Stimulated activated CD4-positive, alpha-beta T cell treated with anti-CD3 and anti-CD28 coated beads, Interleukin-12 subunit alpha, Interleukin-12 subunit beta, amount 100 ng/mL, for 4 hours (primary cell): ENCODE measurements around the gene TMED10.
"Not testable (repeated sequence)": the region's sequence is repeated elsewhere in the genome, so short reads cannot be mapped to it uniquely, and the experiment has no call there.

ENCODE experiments used
- DNase-seq: peaks from one replicate; pipeline ENCODE4 v3.0.0-alpha.2; 2020

TMED10 gene

DNA sequence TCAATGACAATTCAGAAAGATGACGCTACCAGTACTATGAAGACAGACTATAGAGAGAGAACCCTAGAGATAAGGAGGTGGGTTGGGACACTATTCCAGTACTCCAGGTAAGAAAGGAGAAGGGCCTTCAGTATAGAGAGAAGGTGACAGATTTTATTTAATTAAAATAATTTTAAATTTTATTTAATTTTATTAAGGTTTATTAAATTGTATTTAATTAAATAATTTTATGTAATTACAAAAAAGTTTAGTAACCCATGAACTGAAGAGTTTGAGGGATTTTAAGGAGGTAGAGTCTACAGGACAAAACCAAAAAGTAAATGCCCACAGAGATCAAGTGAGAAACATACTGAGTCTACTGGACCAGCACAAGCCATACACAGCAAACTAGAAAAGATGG, 20.3 kb downstream of the TMED10 start:
- DNase-seq: no peak

DNA sequence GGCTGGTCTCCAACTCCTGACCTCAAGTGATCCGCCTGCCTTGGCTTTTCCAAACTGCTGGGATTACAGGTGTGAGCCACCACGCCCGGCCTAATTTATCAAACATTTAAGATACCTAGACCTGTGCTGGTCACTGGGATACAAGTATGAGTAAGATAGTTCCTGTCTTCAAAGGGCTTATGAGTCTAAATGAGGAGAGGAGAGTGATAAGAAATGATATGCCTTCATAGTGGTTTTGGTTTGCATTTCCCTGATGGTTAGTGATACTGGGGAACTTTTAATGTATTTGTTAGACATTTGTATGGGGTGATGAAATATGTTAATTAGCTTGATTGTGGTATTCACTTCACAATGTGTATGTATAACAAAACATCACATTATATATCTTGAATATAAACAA, 21.2 kb downstream of the TMED10 start:
- no peak for DNase-seq

DNA sequence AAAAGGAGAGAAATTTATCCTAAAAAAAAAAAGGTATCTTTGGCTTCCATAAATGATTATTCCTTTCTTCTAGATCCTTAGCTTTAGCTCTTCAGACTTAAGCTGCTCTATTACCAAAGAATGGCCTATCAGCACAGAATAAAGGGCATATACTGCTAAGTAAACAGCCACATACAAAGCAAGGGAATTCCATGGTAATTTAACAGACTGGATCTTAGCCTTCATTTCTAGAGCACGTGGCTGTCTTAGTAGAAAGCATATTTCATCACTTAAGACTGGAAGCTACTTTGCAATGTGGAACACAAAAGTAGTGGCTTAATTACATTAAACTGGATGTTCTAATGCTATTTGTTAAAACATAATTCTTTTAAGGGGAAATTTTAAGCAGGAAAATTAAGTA, 23.1 kb downstream of the TMED10 start:
- DNase-seq: no peak

DNA sequence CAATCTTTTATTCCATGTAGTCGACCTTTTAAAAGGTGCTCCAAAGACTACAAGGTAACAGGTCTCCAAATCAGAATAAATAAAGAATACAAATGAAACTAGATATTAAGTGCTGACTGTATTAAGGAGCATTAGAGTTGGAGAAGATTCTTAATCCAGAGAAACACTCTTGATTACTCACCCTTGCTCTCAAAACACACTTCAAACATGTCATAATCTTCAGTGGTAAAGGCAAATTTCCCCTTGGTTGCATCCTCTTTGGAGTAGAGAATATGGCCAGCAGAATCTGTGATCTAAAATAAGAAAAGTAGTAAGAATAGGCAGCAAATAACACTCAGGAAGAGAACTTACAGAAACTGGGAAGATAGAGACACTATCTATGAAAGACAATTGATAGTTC, 24.6 kb downstream of the TMED10 start:
- DNase-seq: no peak

DNA sequence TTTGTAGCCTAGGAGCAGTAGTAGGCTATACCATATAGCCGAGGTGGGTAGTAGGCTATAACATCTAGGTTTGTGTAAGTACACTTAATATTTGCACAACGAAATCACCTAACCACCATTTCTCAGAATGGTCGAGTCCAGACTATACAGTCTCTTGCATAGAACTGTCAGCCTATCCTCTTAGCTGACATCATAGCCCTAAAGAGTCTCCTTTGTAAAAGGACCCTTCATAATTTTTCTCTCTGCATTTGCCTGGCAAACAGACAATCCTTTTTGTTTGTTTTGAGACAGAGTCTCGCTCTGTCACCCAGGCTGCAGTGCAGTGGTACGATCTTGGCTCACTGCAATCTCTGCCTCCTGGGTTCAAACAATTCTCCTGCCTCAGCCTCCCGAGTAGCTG, 25.8 kb downstream of the TMED10 start:
- not testable (repeated sequence) for DNase-seq

DNA sequence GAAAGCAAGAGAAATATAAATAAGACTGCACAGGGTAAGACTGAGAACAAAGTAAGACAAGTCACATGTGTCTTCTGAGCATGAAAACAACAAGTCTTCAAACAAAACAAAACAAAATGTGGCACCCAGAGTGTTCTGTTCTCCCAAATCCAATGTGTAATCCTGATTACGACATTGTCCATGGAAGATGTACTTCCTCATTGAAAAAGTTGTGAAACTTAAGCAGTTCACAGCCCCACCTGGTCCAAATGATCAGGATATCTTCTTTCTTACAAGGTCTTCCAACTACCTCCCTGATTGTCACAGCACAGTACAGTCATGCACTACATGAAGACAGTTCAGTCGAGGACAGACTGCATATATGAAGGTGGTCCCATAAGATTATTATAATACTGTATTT, 26.3 kb downstream of the TMED10 start:
- DNase-seq: no peak

DNA sequence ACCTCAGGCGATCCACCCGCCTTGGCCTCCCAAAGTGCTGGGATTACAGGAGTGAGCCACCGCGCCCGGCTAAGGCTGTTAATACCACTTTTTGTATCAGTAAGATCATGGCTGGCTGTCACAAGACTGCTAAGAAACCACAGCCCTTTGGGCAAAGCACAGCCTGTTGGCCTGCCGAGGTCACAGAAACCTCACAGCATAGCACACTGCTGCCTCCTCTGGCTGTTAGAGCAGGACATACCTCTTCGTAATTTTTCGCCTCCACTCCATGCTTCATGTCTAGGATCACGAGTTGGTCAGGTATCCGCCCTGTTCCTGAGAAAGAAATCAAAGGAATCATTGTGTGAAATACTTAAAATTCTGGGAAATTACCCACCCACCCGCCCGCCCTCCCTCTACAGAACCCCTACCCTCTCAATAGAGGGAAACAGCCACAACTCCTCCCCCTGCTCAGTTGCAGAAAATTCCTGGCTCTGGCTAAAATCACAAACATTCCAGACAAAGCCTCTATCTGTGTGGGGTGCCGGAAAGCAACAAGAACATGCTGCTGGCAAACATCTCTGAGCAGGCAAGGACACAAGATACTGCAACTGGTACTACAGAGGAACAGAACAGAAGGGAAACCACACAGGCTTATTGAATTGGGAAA, 28.9 kb downstream of the TMED10 start:
- DNase-seq: no peak

DNA sequence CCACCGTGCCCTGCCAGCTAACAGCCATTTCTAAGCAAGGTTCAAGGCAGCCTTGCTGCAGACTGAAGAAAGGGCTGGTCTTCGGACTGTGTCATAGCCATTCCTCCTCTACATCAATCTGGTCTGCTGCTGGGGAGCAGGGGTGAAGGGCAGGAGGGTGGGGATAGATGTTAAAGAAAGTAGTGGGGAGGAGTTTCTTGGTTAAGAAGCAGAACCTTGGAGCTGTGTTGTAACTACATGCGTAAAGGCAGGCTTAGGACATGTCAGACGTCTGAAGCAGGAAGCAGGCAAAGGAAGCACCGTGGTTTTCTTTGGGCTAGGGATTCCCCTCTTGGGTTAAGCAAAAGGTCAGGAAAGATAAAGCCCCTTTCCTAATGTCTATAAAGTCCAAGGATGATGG, 31.5 kb downstream of the TMED10 start:
- no peak for DNase-seq

DNA sequence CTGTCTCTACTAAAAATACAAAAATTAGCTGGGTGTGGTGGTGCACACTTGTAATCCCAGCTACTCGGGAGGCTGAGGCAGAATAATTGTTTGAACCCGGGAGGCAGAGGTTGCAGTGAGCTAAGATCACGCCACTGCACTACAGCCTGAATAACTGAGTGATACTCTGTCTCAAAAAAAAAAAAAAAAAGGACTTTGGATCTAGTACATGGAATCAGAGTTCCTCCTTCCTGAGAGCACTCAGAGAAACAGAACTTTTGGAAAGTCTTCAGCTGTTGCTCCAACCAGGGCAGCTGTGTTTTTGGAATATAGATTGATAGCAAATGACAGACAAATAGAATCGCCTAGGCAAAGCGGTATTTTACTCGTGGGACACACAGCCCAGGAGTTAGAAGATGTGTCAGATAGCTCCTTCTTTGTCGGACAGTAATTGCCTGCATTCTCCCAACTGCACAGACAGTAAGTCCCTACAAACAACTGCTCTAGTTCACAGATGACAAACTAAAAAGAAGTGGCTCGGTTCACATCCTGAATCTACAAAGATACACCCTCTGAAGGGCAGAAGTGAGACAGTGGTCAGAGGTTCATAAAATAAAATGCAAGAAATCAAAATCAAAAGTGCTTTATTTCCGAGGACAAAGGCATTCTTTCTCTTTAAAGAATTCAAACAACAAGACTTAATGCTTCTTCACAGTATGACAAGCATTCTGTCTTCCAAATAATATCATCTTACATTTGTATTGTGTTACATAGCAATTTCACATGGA, 32.5 kb downstream of the TMED10 start:
- no peak for DNase-seq

DNA sequence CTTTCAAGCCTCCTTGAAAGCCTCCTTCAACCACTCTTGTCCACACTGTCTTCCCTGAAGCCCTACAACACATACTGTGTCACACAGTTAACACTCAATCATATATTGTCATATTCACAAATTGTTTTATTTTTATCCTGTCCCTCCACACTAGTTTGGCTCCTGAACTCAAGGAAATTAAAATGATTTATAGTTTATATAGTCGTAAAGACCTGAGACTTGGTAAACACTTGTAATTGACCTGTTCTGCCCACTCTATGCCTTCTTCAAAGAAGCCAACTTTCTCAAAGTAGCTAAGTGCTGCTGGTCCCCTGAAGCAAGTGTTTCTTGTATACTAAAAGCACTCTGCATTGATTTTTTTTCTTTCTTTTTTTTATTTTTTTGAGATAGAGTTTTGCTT, 33.9 kb downstream of the TMED10 start:
- no peak for DNase-seq

DNA sequence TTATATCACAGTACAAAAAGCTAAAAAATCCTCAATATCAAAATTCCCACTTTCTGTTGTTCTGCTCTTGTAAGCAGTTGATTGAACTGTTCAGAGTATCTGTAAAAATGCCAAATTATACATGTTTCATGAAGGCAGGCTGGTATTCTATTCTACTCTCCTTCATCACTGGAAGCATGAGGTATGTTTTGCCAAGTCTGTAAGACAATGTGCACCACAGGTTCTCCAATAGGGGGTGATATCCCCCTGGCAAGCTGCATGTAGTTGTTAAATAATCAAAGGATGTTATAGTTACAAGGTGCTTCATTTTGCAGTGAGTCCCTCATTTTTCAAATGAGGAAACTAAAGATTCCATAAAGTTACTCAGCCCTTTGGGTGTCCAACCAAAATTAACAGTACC, 34.4 kb downstream of the TMED10 start:
- DNase-seq: no peak

DNA sequence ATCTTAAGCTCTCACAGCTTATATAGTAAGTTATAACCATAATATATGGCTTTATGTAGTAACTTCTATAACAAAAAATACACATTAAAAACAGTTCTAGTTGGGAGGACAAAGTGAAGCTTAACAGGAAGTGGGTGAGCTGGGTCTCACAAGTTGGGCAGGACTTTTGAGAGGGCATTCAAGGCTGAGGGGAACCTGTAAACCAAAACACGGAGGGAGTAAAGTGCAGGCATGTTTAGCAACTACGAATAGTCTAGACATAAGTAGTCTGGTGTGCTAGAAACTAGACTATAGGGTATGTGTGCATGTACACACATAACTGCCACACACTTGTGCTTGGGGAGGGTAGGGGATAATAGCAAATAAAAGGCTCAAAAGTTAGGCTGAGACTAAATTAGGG, 35.4 kb downstream of the TMED10 start:
- DNase-seq: no peak

DNA sequence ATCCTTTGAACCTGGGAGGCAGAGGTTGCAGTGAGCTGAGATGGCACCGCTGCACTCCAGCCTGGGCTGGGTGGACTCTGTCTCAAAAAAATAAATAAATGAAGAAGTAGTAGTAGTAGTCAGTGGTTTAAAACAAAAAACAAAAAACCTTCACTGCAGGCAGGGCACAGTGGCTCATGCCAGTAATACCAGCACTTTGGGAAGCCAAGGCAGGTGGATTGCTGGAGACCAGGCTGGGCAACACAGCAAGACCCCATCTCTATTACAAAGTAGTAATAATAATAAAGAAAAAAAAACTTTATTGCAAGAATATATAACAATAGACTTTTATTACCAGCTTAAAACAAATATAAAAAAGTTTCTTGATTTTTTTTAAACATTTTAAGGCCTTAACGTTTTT, 35.8 kb downstream of the TMED10 start:
- DNase-seq: no peak

DNA sequence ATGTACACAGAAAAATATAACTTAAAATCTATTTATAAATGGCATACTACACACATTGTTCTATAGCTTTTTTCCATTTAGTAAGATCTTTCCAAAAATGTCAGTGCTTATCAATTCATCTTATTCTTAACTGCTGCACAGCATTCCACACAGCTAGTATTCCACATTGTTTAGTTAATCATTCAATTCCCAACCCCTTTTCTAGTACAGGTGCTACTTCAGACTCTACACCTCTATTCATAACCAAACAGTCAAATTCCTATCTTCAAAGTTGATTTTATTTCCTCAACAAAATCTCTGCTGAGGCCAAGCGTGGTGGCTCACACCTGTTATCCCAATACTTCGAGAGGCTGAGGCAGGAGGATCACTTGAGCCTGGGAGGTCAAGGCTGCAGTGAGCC, 37.2 kb downstream of the TMED10 start:
- DNase-seq: no peak

DNA sequence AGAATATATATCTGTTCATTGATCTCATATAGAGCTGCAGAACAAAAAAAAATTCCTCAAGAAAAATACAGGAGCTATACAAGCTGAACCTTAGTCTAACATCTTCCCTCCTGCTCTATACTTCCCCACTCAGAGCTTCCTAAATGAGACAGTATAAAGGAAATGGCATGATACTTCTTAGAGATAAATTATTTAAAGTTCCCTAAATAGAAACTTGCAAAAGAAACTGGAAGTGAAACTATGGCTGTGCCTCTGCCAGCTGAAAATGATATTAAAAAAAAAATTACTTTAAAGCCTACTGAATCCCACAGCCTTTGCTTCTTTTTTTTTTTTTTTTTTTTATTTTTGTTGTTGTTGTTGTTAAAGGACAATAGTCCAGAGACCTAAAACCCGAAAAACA, 37.9 kb downstream of the TMED10 start:
- no peak for DNase-seq

DNA sequence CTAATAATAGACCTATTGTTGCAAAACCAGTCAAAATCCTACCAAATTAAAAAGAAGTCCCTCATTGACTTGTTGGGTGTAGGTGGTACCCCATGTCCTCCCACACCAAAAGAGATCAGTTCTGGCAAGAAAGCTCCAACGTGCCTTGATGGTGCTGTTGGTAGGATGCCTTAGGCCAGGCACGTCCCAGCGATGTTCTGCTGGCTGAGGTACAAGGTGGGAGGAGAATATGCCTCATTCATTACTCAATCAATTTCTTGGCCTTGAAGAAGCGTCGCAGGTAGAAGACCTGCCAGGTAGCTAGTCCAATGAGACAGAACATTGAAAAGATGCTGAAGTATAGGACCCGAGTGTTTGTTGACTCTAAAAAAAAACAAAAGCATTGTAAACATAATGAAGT, 41.8 kb downstream of the TMED10 start:
- no peak for DNase-seq

DNA sequence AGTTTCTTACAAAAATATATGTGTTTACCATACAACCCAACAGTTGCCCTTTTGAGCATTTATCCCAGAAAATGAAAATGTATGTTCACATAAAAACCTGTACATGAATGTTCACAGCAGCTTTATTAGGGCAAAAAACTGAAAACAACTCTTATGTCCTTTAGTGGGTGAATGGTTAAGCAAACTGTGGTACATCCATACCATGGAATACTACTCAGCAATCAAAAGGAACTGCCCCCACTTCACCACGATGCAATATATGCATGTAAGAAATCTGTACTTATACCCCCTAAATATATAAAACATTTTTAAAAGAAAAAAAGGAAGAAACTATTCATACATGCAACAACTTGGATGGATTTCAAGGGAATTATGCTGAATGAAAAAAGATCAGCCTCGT, 42.8 kb downstream of the TMED10 start:
- DNase-seq: no peak

DNA sequence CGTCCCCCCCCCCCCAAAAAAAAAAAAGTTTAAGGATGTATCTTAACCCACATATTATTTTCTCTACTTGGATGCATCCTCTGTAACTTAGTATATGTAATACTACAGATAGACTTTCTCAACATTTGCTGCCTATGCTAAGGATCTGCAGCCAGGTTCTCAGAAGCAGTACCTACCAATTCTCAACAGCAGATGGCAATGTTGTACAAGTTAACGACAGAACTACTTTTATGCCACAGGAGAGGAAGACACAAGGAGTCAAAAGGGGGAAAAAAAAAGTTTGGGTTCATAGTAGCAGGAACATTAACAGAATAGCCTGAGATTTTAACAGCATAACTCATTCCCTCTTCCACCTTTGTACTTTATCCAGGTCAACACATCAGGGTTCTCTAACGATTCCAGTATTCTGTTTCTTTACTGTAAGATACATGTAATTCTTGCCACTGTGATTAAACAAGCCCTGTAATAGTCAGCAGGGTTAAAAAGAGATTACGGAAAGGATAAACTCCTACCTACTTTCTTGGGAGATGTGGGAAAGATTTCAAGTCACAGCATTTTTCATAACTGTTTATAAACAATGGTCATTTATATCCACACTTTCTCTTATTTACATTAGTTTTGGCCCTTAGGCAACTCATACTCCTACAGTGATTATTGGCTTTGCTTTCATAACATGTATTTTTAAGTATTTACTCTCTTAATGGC, 43.9 kb downstream of the TMED10 start:
- peak; percentile 6 for DNase-seq

DNA sequence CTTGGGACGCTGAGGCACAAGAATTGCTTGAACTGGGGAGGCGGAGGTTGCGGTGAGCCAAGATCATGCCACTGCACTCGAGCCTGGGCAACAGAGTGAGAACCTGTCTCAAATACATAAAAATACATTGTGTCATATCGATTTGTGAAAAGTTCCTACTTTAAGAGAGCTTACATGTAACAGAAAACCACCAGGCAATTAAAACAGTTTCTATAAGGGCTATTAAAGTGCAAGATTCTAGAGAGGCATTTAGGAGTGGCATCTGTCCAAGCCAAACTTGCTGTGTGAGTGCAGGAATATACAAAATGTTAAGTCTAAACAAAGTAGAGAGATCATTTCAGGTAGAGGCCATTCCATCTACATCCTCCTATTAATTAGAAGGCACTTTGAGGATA, 47.8 kb downstream of the TMED10 start:
- no peak for DNase-seq

DNA sequence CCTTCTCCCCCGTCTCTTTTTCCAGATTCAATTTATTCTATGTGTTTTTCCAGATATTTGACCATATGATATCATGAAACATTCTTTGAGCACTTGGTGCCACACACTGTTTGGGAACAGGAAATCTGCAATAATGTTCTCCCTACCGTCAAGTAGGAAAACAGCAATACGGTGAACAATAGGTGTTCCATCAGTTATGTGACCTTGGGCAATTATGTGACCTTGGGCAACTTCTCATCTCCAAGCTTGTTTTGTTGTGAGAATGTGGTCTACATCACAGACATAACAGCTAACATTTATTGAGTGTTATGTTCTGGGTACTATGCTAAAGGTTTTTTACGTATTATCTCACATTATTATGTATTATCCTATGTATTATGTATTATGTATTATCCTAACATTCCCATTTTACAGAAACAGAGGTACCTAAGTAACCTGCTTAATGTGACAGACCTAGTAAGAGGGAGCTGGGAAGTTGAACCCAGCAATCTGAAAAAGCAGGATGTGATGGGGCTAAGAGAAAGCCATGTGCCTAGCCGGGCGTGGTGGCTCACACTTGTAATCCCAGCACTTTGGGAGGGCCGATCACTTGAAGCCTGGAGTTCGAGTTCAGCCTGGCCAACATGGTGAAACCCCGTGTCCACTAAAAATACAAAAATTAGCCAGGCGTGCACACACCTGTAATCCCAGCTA, 48.4 kb downstream of the TMED10 start:
- DNase-seq: no peak

DNA sequence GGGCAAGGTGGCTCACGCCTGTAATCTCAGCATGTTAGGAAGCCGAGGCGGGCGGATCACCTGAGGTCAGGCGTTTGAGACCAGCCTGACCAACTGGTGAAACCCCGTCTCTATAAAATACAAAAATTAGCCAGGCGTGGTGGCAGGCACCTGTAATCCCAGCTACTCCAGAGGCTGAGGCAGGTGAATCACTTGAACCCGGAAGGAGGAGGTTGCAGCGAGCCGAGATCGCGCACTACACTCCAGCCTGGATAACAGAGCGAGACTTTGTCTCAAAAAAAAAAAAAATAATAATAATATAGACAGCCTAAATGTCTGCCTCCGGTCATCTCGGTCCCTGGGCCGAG, 49.0 kb downstream of the TMED10 start:
- DNase-seq: peak; percentile 13

DNA sequence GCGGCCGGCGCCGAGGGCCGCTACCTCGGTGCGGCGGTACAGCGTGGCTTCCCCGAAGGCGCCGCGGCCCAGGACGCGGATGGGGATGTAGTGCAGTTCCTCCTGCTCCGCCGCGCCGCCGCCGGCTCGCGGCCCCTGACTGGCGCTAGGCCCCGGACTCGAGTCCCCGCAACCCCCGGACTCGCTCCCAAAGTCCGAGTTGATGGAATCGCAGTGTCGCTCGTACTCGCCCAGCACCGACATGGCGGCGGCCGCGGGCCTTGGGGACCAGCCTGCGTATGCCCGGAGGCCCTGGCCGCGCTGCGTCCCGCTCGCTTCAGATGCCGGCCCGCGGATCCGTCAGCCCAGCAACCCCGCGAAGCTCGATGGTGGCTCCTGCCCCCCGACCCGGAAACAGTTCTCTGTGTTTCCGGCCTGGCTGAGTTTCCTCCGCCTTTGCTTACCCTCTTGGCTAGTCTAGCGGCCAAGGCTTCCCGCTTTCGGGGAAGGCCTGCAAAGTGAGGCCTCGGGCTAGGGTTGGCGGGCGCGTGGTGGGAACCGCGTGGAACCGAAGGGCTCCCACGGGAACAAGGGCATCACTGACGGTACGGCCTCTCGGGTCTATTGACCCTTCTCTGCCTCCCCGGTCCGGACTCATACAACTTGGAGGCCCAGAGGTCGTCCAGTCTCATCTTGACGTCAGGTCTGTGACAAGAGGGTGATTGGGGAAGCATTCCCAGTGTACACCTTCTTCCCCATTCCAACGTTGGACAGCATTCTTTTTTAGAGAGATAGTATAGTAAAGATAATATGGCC, 49.5 kb downstream of the TMED10 start, which contains the start of gene NEK9:
NEK9 (minus strand) TSS at position 370 of the 795 bp plus-strand sequence; CDS start at position 243, 127 bp downstream.
- peak; percentile 88 for DNase-seq

DNA sequence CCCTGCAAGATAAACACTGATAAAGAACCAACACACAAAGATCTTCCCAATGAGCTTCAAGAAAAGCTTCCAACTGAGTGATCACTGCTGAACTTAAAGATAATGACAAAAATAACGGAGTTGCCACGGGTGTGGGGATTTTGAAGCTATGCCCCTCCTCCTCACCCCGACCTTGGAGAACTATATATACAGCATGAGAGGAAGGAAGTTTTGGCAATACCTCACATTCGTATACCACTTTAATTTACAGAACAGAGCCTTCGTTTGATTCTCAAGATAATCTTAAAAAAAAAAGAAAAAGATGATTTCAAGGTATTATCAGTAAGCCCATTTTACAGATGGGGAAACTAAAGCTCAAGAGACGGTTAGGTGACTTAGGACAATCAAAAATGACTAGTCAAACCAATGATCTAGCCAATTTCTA, 50.3 kb downstream of the TMED10 start:
- DNase-seq: no peak
